Smooth muscle cell (in vitro differentiated cells): ENCODE results near the gene KCNK2. TPM values are rescaled to one million over a fixed set of nuclear protein-coding genes. Genes with fewer than 3 reads are reported as not detected.
A peak's percentile ranks its signal among the peaks of the same experiment; 100 is the strongest.

ENCODE experiments used
- DNase-seq: peaks from one replicate; lab custom pipeline; 2025; ENCODE audit not compliant: unreplicated experiment; lab: John Stamatoyannopoulos, UW
- H2AFZ ChIP-seq: fragments of 200-600 bp; sonication (generic); 2 replicates; pipeline ENCODE4 v1.6.0; 2016; ENCODE audit warnings: antibody characterized with exemption, low read depth, mild to moderate bottlenecking
- H3F3A ChIP-seq: fragments of 200-600 bp; sonication (generic); 2 replicates; pipeline ENCODE4 v1.6.0; 2017; ENCODE audit warnings: antibody characterized with exemption, low read depth
- H3K27ac ChIP-seq: fragments of 200-600 bp; sonication (generic); 2 replicates; pipeline ENCODE4 v1.5.1; 2016; ENCODE audit warnings: low read depth, mild to moderate bottlenecking
- H3K27me3 ChIP-seq: fragments of 200-600 bp; sonication (generic); 2 replicates; pipeline ENCODE4 v1.6.1; 2016; ENCODE audit warnings: low read depth, mild to moderate bottlenecking
- H3K36me3 ChIP-seq: fragments of 200-600 bp; sonication (generic); 2 replicates; pipeline ENCODE4 v1.5.1; 2016; ENCODE audit warnings: low read depth
- H3K4me1 ChIP-seq: fragments of 200-600 bp; sonication (generic); 2 replicates; pipeline ENCODE4 v1.5.1; 2016; ENCODE audit warnings: low read depth
- H3K4me2 ChIP-seq: fragments of 200-600 bp; sonication (generic); 2 replicates; pipeline ENCODE4 v1.6.0; 2016; ENCODE audit warnings: mild to moderate bottlenecking
- H3K4me3 ChIP-seq: fragments of 200-600 bp; sonication (generic); 2 replicates; pipeline ENCODE4 v1.5.1; 2016; ENCODE audit warnings: mild to moderate bottlenecking
- H3K79me2 ChIP-seq: fragments of 200-600 bp; sonication (generic); 2 replicates; pipeline ENCODE4 v1.6.0; 2016; ENCODE audit warnings: low read depth, mild to moderate bottlenecking
- H3K9ac ChIP-seq: fragments of 200-600 bp; sonication (generic); 2 replicates; pipeline ENCODE4 v1.6.0; 2016; ENCODE audit warnings: low read depth
- H3K9me3 ChIP-seq: fragments of 200-600 bp; sonication (generic); replicated peaks from 2 replicates; pipeline ENCODE4 v1.5.1; 2016; ENCODE audit warnings: low read depth
- H4K20me1 ChIP-seq: fragments of 200-600 bp; sonication (generic); 2 replicates; pipeline ENCODE4 v1.6.0; 2016; ENCODE audit warnings: low read depth
- WGBS: methylation state at CpG from one replicate; pipeline ENCODE4 v1.1.7; 2016; ENCODE audit warnings: low lambda C conversion rate; 5-methylcytosine and 5-hydroxymethylcytosine counted together
- polyA plus RNA-seq: library from polyadenylated mRNA; unstranded; fragments of >200 nt; fragmentation: Nextera tagmentation; extraction: Ambion mirVana; gene quantifications from 2 replicates; pipeline ENCODE4 v1.2.1, GENCODE V29; 2016
- total RNA-seq: library from RNA; depleted of rRNA; stranded (reverse); fragments of >200 nt; gene quantifications from 2 replicates; pipeline ENCODE4 v1.2.3, GENCODE V29; 2014
- TF ChIP-seq, protein P1 (sequence below): fragments of 200-600 bp; sonication (generic); IDR thresholded peaks from 2 replicates; pipeline ENCODE4 v1.5.1; 2017; ENCODE audit warnings: borderline replicate concordance, mild to moderate bottlenecking, antibody characterized with exemption; ENCODE audit not compliant: insufficient read depth, poor library complexity, severe bottlenecking

KCNK2 gene
- total and polyA plus RNA-seq, 2 experiments from 2014 or later = not detected

DNA sequence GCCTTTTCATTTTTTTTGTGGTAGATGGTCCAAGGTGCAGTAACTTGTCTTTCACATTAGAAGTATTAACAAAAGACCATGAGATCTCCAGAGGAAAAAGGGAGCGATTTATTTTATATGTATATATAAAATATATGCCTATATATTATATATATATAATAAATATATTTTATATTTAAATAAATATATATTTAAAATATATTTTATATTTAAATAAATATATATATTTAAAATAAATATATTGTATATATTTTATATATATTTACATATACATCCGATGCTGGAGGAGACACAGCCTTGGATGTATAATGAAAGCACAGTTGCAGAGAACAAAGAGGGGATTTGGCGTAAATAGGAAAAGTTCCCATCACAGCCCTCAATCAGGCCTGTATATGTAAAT, 182.1 kb downstream of the KCNK2 start:
- H3K79me2 ChIP-seq = no peaks in the 10 kb centered on the region
- H3K4me2 ChIP-seq = no peak overlapping the region
- TF ChIP-seq, protein P1, sequence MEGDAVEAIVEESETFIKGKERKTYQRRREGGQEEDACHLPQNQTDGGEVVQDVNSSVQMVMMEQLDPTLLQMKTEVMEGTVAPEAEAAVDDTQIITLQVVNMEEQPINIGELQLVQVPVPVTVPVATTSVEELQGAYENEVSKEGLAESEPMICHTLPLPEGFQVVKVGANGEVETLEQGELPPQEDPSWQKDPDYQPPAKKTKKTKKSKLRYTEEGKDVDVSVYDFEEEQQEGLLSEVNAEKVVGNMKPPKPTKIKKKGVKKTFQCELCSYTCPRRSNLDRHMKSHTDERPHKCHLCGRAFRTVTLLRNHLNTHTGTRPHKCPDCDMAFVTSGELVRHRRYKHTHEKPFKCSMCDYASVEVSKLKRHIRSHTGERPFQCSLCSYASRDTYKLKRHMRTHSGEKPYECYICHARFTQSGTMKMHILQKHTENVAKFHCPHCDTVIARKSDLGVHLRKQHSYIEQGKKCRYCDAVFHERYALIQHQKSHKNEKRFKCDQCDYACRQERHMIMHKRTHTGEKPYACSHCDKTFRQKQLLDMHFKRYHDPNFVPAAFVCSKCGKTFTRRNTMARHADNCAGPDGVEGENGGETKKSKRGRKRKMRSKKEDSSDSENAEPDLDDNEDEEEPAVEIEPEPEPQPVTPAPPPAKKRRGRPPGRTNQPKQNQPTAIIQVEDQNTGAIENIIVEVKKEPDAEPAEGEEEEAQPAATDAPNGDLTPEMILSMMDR = no peak
- H3K9me3 ChIP-seq = no peaks in the 10 kb centered on the region
- no peak overlapping the region for H3K9ac ChIP-seq
- no peaks in the 10 kb centered on the region for H4K20me1 ChIP-seq
- no peak overlapping the region for H3K27ac ChIP-seq
- WGBS = 95% methylated on average over 3 of the region's 3 CpGs
- no peak overlapping the region for H2AFZ ChIP-seq
- no peaks in the 10 kb centered on the region for H3F3A ChIP-seq
- H3K4me1 ChIP-seq = no peaks in the 10 kb centered on the region
- H3K27me3 ChIP-seq = no peaks in the 10 kb centered on the region
- H3K4me3 ChIP-seq = no peak overlapping the region
- H3K36me3 ChIP-seq = no peaks in the 10 kb centered on the region
- no peak for DNase-seq

GRCh38 chr1:215267495-215267894, 185.0 kb downstream of the KCNK2 start:
- no peak overlapping the region for H3K27ac ChIP-seq
- no peak overlapping the region for H3K9ac ChIP-seq
- no peaks in the 10 kb centered on the region for H4K20me1 ChIP-seq
- no peak overlapping the region for H3K4me3 ChIP-seq
- H3F3A ChIP-seq = no peaks in the 10 kb centered on the region
- H2AFZ ChIP-seq = no peak overlapping the region
- H3K4me1 ChIP-seq = no peaks in the 10 kb centered on the region
- no peaks in the 10 kb centered on the region for H3K27me3 ChIP-seq
- DNase-seq = no peak
- H3K9me3 ChIP-seq = no peaks in the 10 kb centered on the region
- no peaks in the 10 kb centered on the region for H3K36me3 ChIP-seq
- WGBS = 65% methylated on average over 1 of the region's 1 CpG
- H3K79me2 ChIP-seq = no peaks in the 10 kb centered on the region
- TF ChIP-seq, protein P1 = no peak
- H3K4me2 ChIP-seq = no peak overlapping the region

GRCh38 chr1:215269955-215270354, 187.4 kb downstream of the KCNK2 start:
- Histone ChIP-seq H3K9ac (no peak overlapping the region), H3K27me3 (no peaks in the 10 kb centered on the region), H3K4me3 (no peak overlapping the region), H2AFZ (no peak overlapping the region), H3K36me3 (no peaks in the 10 kb centered on the region), H3K27ac (no peak overlapping the region), H4K20me1 (no peaks in the 10 kb centered on the region), H3K4me2 (no peak overlapping the region), H3K4me1 (no peaks in the 10 kb centered on the region), H3K79me2 (no peaks in the 10 kb centered on the region), H3K9me3 (no peaks in the 10 kb centered on the region), H3F3A (no peaks in the 10 kb centered on the region)
- WGBS = 86% methylated on average over 3 of the region's 3 CpGs
- TF ChIP-seq, protein P1 = no peak
- no peak for DNase-seq

GRCh38 chr1:215273838-215274516, 191.4 kb downstream of the KCNK2 start:
- Histone ChIP-seq H3F3A (no peaks in the 10 kb centered on the region), H4K20me1 (no peaks in the 10 kb centered on the region), H3K4me3 (no peak overlapping the region), H3K4me2 (peak overlapping the region; percentile 41), H3K9ac (no peak overlapping the region), H3K36me3 (no peaks in the 10 kb centered on the region), H3K4me1 (no peaks in the 10 kb centered on the region), H3K27ac (no peak overlapping the region), H3K27me3 (no peaks in the 10 kb centered on the region), H3K9me3 (no peaks in the 10 kb centered on the region), H3K79me2 (no peaks in the 10 kb centered on the region), H2AFZ (no peak overlapping the region)
- TF ChIP-seq, protein P1 = no peak
- WGBS = 72% methylated on average over 5 of the region's 5 CpGs
- DNase-seq = no peak
